OCI-LY7 (cell line): ENCODE results near the gene INSIG2.

Source experiments
- EZH2phosphoT487 ChIP-seq: fragments of 200-600 bp; sonication (generic); IDR thresholded peaks from 2 replicates; pipeline ENCODE4 v1.6.1; 2018; ENCODE audit warnings: low read depth, borderline replicate concordance, mild to moderate bottlenecking, mixed run types, antibody characterized with exemption, low read length, moderate library complexity, mixed read lengths
- TF ChIP-seq, protein P1 (sequence below): fragments of 200-600 bp; sonication (generic); conservative IDR thresholded peaks from 2 replicates; pipeline ENCODE4 v1.5.1; 2014; ENCODE audit warnings: mild to moderate bottlenecking, antibody characterized with exemption, low read length, moderate library complexity, mixed read lengths

DNA sequence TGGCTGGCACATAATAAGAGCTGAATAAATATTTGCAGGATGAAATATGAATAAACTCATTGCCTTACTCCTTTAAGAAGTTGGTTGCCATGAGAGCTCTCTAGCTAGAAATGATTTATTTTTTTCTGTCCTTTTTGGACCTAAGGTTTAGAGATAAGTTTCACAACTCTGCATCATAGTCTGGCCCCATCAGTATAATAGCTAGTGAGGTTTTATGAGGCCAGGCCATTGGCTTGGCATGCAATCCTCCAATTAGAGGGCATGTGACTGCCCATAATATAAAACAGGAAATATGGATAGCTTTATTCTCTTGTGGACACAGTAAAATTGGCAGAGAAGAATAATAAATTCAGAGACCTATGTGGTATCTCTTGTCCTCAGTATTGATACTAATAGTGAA, 26.2 kb upstream of the INSIG2 start:
- TF ChIP-seq, protein P1, sequence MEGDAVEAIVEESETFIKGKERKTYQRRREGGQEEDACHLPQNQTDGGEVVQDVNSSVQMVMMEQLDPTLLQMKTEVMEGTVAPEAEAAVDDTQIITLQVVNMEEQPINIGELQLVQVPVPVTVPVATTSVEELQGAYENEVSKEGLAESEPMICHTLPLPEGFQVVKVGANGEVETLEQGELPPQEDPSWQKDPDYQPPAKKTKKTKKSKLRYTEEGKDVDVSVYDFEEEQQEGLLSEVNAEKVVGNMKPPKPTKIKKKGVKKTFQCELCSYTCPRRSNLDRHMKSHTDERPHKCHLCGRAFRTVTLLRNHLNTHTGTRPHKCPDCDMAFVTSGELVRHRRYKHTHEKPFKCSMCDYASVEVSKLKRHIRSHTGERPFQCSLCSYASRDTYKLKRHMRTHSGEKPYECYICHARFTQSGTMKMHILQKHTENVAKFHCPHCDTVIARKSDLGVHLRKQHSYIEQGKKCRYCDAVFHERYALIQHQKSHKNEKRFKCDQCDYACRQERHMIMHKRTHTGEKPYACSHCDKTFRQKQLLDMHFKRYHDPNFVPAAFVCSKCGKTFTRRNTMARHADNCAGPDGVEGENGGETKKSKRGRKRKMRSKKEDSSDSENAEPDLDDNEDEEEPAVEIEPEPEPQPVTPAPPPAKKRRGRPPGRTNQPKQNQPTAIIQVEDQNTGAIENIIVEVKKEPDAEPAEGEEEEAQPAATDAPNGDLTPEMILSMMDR: no peak
- no peak for TF ChIP-seq EZH2phosphoT487
